ENCODE measurements around the gene TNNI3K.

DNA sequence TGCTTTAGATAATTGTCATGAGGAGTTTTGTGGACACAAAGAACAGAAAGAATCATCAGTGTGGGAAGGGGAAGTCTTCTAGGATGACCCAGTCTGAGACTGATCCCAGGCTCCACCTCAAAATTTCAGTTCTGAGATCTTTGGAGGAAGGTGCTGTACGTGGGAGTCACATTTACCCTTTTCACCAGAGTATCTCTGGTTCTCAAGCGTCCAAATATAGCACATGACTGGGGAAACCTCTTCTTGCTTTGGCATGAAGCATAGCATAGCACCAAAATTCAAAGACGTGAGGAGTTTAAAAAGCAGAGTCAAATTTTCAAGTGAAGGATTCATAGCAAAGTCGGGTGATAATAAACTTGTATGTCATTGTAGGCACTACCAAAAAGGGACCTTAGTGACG is 180.7 kb downstream of the TNNI3K start:
- TF ChIP-seq, protein P1, sequence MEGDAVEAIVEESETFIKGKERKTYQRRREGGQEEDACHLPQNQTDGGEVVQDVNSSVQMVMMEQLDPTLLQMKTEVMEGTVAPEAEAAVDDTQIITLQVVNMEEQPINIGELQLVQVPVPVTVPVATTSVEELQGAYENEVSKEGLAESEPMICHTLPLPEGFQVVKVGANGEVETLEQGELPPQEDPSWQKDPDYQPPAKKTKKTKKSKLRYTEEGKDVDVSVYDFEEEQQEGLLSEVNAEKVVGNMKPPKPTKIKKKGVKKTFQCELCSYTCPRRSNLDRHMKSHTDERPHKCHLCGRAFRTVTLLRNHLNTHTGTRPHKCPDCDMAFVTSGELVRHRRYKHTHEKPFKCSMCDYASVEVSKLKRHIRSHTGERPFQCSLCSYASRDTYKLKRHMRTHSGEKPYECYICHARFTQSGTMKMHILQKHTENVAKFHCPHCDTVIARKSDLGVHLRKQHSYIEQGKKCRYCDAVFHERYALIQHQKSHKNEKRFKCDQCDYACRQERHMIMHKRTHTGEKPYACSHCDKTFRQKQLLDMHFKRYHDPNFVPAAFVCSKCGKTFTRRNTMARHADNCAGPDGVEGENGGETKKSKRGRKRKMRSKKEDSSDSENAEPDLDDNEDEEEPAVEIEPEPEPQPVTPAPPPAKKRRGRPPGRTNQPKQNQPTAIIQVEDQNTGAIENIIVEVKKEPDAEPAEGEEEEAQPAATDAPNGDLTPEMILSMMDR (IDR thresholded peaks at IDR 0.05 in 2 of 3, conservative IDR thresholded peaks at IDR 0.05 in 1 of 3; ENCODE audit: control insufficient read depth in 2 of 3, extremely low read depth in 1 of 3, insufficient read depth in 1 of 3, low read depth in 3 of 3, low read length in 3 of 3), result no peak
- TF ChIP-seq, protein P2, sequence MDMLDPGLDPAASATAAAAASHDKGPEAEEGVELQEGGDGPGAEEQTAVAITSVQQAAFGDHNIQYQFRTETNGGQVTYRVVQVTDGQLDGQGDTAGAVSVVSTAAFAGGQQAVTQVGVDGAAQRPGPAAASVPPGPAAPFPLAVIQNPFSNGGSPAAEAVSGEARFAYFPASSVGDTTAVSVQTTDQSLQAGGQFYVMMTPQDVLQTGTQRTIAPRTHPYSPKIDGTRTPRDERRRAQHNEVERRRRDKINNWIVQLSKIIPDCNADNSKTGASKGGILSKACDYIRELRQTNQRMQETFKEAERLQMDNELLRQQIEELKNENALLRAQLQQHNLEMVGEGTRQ (IDR thresholded peaks at IDR 0.05; ENCODE audit: borderline replicate concordance, low read depth, low read length), result no peak
- TF ChIP-seq RFX5 (IDR thresholded peaks at IDR 0.05; ENCODE audit: low read depth, low read length) (no peak), BHLHE40 (IDR thresholded peaks at IDR 0.05; ENCODE audit: borderline replicate concordance in 1 of 2, low read depth in 2 of 2, low read length in 1 of 2) (no peak), POLR2A (IDR thresholded peaks at IDR 0.05; ENCODE audit: low read depth, low read length) (no peak)
- TF ChIP-seq, protein P3, sequence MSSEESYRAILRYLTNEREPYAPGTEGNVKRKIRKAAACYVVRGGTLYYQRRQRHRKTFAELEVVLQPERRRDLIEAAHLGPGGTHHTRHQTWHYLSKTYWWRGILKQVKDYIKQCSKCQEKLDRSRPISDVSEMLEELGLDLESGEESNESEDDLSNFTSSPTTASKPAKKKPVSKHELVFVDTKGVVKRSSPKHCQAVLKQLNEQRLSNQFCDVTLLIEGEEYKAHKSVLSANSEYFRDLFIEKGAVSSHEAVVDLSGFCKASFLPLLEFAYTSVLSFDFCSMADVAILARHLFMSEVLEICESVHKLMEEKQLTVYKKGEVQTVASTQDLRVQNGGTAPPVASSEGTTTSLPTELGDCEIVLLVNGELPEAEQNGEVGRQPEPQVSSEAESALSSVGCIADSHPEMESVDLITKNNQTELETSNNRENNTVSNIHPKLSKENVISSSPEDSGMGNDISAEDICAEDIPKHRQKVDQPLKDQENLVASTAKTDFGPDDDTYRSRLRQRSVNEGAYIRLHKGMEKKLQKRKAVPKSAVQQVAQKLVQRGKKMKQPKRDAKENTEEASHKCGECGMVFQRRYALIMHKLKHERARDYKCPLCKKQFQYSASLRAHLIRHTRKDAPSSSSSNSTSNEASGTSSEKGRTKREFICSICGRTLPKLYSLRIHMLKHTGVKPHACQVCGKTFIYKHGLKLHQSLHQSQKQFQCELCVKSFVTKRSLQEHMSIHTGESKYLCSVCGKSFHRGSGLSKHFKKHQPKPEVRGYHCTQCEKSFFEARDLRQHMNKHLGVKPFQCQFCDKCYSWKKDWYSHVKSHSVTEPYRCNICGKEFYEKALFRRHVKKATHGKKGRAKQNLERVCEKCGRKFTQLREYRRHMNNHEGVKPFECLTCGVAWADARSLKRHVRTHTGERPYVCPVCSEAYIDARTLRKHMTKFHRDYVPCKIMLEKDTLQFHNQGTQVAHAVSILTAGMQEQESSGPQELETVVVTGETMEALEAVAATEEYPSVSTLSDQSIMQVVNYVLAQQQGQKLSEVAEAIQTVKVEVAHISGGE (CRISPR knock-in tag; IDR thresholded peaks at IDR 0.05), result no peak
- TF ChIP-seq, protein P4, sequence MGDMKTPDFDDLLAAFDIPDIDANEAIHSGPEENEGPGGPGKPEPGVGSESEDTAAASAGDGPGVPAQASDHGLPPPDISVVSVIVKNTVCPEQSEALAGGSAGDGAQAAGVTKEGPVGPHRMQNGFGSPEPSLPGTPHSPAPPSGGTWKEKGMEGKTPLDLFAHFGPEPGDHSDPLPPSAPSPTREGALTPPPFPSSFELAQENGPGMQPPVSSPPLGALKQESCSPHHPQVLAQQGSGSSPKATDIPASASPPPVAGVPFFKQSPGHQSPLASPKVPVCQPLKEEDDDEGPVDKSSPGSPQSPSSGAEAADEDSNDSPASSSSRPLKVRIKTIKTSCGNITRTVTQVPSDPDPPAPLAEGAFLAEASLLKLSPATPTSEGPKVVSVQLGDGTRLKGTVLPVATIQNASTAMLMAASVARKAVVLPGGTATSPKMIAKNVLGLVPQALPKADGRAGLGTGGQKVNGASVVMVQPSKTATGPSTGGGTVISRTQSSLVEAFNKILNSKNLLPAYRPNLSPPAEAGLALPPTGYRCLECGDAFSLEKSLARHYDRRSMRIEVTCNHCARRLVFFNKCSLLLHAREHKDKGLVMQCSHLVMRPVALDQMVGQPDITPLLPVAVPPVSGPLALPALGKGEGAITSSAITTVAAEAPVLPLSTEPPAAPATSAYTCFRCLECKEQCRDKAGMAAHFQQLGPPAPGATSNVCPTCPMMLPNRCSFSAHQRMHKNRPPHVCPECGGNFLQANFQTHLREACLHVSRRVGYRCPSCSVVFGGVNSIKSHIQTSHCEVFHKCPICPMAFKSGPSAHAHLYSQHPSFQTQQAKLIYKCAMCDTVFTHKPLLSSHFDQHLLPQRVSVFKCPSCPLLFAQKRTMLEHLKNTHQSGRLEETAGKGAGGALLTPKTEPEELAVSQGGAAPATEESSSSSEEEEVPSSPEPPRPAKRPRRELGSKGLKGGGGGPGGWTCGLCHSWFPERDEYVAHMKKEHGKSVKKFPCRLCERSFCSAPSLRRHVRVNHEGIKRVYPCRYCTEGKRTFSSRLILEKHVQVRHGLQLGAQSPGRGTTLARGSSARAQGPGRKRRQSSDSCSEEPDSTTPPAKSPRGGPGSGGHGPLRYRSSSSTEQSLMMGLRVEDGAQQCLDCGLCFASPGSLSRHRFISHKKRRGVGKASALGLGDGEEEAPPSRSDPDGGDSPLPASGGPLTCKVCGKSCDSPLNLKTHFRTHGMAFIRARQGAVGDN (IDR thresholded peaks at IDR 0.05), result no peak

Data from GM12878 (cell line).